Endothelial cell of umbilical vein (primary cell): ENCODE results near the gene FNIP1. TPM values are rescaled to one million over a fixed set of nuclear protein-coding genes. Genes with fewer than 3 reads are reported as not detected.

ENCODE experiments used
- BruUV-seq: library from RNA; stranded (reverse); fragments of 400-500 nt; replicated peaks from 2 replicates; lab custom pipeline; 2021; lab: Mats Ljungman, UMichigan
- CTCF ChIA-PET: fragments of 300-600, 350-600 bp; sonication (Branson Sonifier 250); formaldehyde crosslinking; loops from one replicate; lab custom pipeline; 2021; ENCODE audit warnings: antibody characterized with exemption, inconsistent platforms; lab: Charles Lee
- POLR2A ChIA-PET: fragments of 300-600, 350-600 bp; sonication (Branson Sonifier 250); formaldehyde crosslinking; loops from one replicate; lab custom pipeline; 2021; ENCODE audit warnings: antibody characterized with exemption, inconsistent platforms; lab: Charles Lee
- DNase-seq: peaks from one replicate; pipeline ENCODE4 v3.0.0-alpha.2; 2011; ENCODE audit warnings: low read depth, low spot score
- FAIRE-seq: peaks from 2 replicates; lab custom pipeline; 2011; peaks lifted over from hg19 to GRCh38; lab: Jason Lieb, UNC
- H2AFZ ChIP-seq: 2 replicates; pipeline ENCODE4 v1.6.0; 2012; ENCODE audit warnings: low read depth, low read length, control low read depth, inconsistent platforms
- H3K27ac ChIP-seq: 2 replicates; pipeline ENCODE4 v1.5.1; 2011; ENCODE audit warnings: low read depth, mild to moderate bottlenecking, control low read depth, low read length, moderate library complexity; ENCODE audit not compliant: insufficient read depth
- H3K27me3 ChIP-seq, 2 experiments: 2 replicates each; pipeline versions ENCODE4 v1.6.0 to v1.6.1; 2011; ENCODE audit warnings: low read length in 2 of 2, mixed read lengths in 1 of 2; ENCODE audit not compliant: control insufficient read depth in 2 of 2, insufficient read depth in 2 of 2
- H3K36me3 ChIP-seq, 2 experiments: 2 replicates in 1 of 2; 3 replicates in 1 of 2; pipeline ENCODE4 v1.5.1; 2011; ENCODE audit warnings: low read length in 2 of 2, mild to moderate bottlenecking in 1 of 2, moderate library complexity in 1 of 2; ENCODE audit not compliant: control insufficient read depth in 2 of 2, insufficient read depth in 2 of 2; ENCODE audit errors: extremely low read depth in 1 of 2
- H3K4me1 ChIP-seq: 3 replicates; pipeline ENCODE4 v1.5.1; 2011; ENCODE audit warnings: mild to moderate bottlenecking, low read length; ENCODE audit not compliant: control insufficient read depth, insufficient read depth; ENCODE audit errors: extremely low read depth
- H3K4me2 ChIP-seq: 2 replicates; pipeline ENCODE4 v1.6.1; 2011; ENCODE audit warnings: low read length, control low read depth, mixed read lengths; ENCODE audit not compliant: insufficient read depth
- H3K4me3 ChIP-seq, 3 experiments: fragments of 200-600 bp in 1 of 3; sonication (generic), shearing (Covaris generic) in 1 of 3; replicated peaks in 1 of 3; 2 replicates each; pipeline ENCODE4 v1.5.1; 2011 to 2016; ENCODE audit warnings: control low read depth in 3 of 3, low read length in 3 of 3, mild to moderate bottlenecking in 2 of 3, inconsistent platforms in 1 of 3, low read depth in 1 of 3, moderate library complexity in 1 of 3; ENCODE audit not compliant: insufficient read depth in 1 of 3
- H3K79me2 ChIP-seq: 2 replicates; pipeline ENCODE4 v1.6.0; 2012; ENCODE audit warnings: low read length, inconsistent platforms; ENCODE audit not compliant: control insufficient read depth, insufficient read depth
- H3K9ac ChIP-seq: replicated peaks from 2 replicates; pipeline ENCODE3; 2011; ENCODE audit warnings: low read length, control low read depth; ENCODE audit not compliant: insufficient read depth; ENCODE audit errors: extremely low read depth
- H3K9me1 ChIP-seq: replicated peaks from 3 replicates; pipeline ENCODE4 v1.6.0; 2011; ENCODE audit warnings: mild to moderate bottlenecking, low read length; ENCODE audit not compliant: control insufficient read depth, insufficient read depth; ENCODE audit errors: extremely low read depth
- H3K9me3 ChIP-seq: replicated peaks from 2 replicates; pipeline ENCODE4 v1.5.1; 2012; ENCODE audit warnings: low read length, inconsistent platforms; ENCODE audit not compliant: control insufficient read depth, insufficient read depth
- H4K20me1 ChIP-seq: replicated peaks from 2 replicates; pipeline ENCODE3; 2011; ENCODE audit warnings: mild to moderate bottlenecking, low read length; ENCODE audit not compliant: control insufficient read depth, insufficient read depth; ENCODE audit errors: extremely low read depth
- CTCF ChIP-seq, 2 donors: IDR thresholded peaks; 1 replicate in 1 of 2; 2 replicates in 1 of 2; pipeline ENCODE4 v1.5.1; 2011; ENCODE audit warnings: low read length in 2 of 2, mild to moderate bottlenecking in 2 of 2, moderate library complexity in 2 of 2, control low read depth in 1 of 2, inconsistent platforms in 1 of 2, low read depth in 1 of 2; ENCODE audit not compliant: insufficient read depth in 1 of 2; ENCODE audit errors: extremely low read depth in 1 of 2
- EZH2 ChIP-seq: IDR thresholded peaks from 2 replicates; pipeline ENCODE4 v1.6.1; 2012; ENCODE audit warnings: borderline replicate concordance, low read depth, mild to moderate bottlenecking, moderate library complexity, low read length, inconsistent platforms; ENCODE audit not compliant: severe bottlenecking
- FOS ChIP-seq: IDR thresholded peaks from 2 replicates; pipeline ENCODE4 v1.6.1; 2011; ENCODE audit warnings: mild to moderate bottlenecking, low read length, moderate library complexity, borderline replicate concordance; ENCODE audit not compliant: insufficient read depth
- GATA2 ChIP-seq: IDR thresholded peaks from 2 replicates; pipeline ENCODE4 v1.7.0; 2011; ENCODE audit warnings: low read depth, mild to moderate bottlenecking, moderate library complexity, mixed read lengths, low read length; ENCODE audit not compliant: insufficient read length, insufficient read depth
- JUN ChIP-seq: IDR thresholded peaks from 2 replicates; pipeline ENCODE4 v1.6.1; 2011; ENCODE audit warnings: borderline replicate concordance, low read depth; ENCODE audit not compliant: insufficient read length, insufficient read depth
- MYC ChIP-seq: IDR thresholded peaks from one replicate; pipeline ENCODE4 v1.6.1; 2011; ENCODE audit warnings: mild to moderate bottlenecking, low read depth, low read length
- POLR2A ChIP-seq: IDR thresholded peaks from 2 replicates; pipeline ENCODE4 v1.6.1; 2012; ENCODE audit warnings: low read depth, mild to moderate bottlenecking, control low read depth, low read length
- POLR2AphosphoS5 ChIP-seq: IDR thresholded peaks from 2 replicates; pipeline ENCODE4 v1.6.1; 2012; ENCODE audit warnings: low read depth, mild to moderate bottlenecking, control low read depth, low read length, moderate library complexity; ENCODE audit not compliant: insufficient read depth
- dilution Hi-C: fragments of 300-500 bp; cut with MboI; formaldehyde crosslinking; loops from one replicate; pipeline ENCODE4 v1.15.0; 2019; ENCODE audit warnings: low sequenced_read_pairs; ENCODE audit not compliant: extremely low pct_ligation_motif_present
- intact Hi-C: fragments of 100-400 bp; cut with micrococcal nuclease; formaldehyde crosslinking; loops from one replicate; pipeline ENCODE4 v1.10.0; 2022
- polyA plus RNA-seq, 4 experiments: library from polyadenylated mRNA; depleted of rRNA in 3 of 4; stranded (reverse) in 3 of 4; unstranded in 1 of 4; fragments of >200 nt; gene quantifications; 2 replicates each; pipeline versions ENCODE4 v1.2.1 to v1.2.3, GENCODE V29; 2011 to 2012; ENCODE audit warnings: missing spikeins in 1 of 4
- total RNA-seq: library from RNA; stranded (reverse); gene quantifications from 2 replicates; pipeline ENCODE4 v1.2.3, GENCODE V29; 2021
- TF ChIP-seq, protein P1 (sequence below): IDR thresholded peaks from 2 replicates; pipeline ENCODE4 v1.6.1; 2011; ENCODE audit not compliant: insufficient read depth, insufficient read length

FNIP1 gene
- total and polyA plus RNA-seq, 2 donors (not counting 3 experiments of a cell fraction or from before 2014, with no cell fraction given): 5.9 to 27.3 TPM

DNA sequence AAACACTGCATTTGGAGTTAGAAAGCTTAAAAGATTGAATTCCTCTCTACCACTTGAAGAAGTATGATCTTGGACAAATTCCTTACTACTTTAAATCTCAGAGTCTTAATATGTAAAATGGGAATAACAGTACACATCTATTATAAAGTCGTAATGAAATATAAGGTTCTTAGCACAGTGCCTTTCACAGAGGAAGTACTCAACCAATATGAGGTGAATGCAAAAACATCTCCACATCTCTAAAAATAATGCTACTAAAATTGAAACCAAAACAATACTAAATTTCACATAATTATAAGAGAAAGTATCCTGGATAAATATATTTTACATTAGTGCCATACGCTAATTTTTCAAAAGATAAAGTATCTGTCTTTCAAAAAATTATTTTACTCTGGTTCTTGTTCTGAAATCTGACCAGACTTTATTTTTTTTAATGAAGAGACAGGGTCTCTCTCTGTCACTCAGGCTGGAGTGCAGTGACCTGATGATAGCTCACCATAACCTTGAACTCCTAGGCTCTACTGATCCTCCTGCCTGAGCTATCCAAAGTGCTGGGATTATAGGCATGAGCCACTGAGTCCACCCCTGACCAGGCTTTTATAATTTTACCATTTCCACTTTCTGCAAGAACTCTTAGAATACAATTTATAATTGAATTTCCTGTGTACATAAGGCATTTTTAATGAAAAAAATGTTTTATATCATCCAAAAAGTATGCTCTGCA lies 21.3 kb upstream of the FNIP1 start:
- no peak for DNase-seq
- H3K36me3 ChIP-seq: no peaks in the 10 kb centered on the region
- ChIA-PET CTCF (interaction anchor here (1.2 kb wide), 1 partner anchor 190 kb away, joined by 3 read pairs; no protein-coding TSS in a partner anchor), POLR2A (no interaction called here)
- no peak overlapping the region for H3K9ac ChIP-seq
- no TSS peak for BruUV-seq
- dilution Hi-C loops (no loop called here), intact Hi-C loops (loop anchor here (10.0 kb wide), 1 partner anchor 447 kb away; no protein-coding TSS in a partner anchor)
- H3K27me3 ChIP-seq: no peaks in the 10 kb centered on the region
- no peak overlapping the region for H3K4me2 ChIP-seq
- FAIRE-seq: no peak
- no peak overlapping the region for H2AFZ ChIP-seq
- no peaks in the 10 kb centered on the region for H3K9me3 ChIP-seq
- no peaks in the 10 kb centered on the region for H3K9me1 ChIP-seq
- H3K4me1 ChIP-seq: peaks cover 11% of the 10 kb centered on the region
- H3K79me2 ChIP-seq: no peaks in the 10 kb centered on the region
- TF ChIP-seq MYC (no peak), JUN (no peak), EZH2 (no peak), POLR2A (no peak), GATA2 (no peak), CTCF (IDR thresholded peaks at IDR 0.05; ENCODE audit: extremely low read depth in 1 of 2, insufficient read depth in 1 of 2, low read depth in 1 of 2, low read length in 2 of 2) (no peak), POLR2AphosphoS5 (no peak), FOS (no peak)
- TF ChIP-seq, protein P1, sequence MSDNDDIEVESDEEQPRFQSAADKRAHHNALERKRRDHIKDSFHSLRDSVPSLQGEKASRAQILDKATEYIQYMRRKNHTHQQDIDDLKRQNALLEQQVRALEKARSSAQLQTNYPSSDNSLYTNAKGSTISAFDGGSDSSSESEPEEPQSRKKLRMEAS: no peak
- no peaks in the 10 kb centered on the region for H4K20me1 ChIP-seq
- no peak overlapping the region for H3K4me3 ChIP-seq
- H3K27ac ChIP-seq: no peak overlapping the region
